CD4-positive, alpha-beta T cell treated with Interferon alpha-2 for 1 hour (primary cell): ENCODE measurements around the gene SLC4A2.

Source experiments
- DNase-seq, 2 donors: peaks; one replicate each; pipeline ENCODE4 v3.0.0-alpha.2; 2020 to 2022

The SLC4A2 gene

DNA sequence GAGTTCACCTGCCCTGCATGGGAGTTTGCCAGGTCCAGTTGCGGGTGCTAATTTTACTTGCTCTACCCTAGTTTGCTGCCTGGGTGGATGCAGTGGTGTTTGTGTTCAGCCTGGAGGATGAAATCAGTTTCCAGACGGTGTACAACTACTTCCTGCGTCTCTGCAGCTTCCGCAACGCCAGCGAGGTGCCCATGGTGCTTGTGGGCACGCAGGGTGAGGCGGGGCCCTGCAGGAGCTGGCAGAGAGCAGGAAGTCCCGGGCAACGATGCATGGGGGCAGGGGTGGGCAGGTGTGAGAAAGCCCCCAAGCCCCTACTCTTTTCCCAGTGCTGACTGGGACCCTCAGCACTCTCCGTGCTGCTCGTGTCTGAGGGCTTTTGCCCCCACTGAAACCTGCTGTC is 58.2 kb downstream of the SLC4A2 start:
- DNase-seq = peak in 1 of 2 donors; percentile 54

DNA sequence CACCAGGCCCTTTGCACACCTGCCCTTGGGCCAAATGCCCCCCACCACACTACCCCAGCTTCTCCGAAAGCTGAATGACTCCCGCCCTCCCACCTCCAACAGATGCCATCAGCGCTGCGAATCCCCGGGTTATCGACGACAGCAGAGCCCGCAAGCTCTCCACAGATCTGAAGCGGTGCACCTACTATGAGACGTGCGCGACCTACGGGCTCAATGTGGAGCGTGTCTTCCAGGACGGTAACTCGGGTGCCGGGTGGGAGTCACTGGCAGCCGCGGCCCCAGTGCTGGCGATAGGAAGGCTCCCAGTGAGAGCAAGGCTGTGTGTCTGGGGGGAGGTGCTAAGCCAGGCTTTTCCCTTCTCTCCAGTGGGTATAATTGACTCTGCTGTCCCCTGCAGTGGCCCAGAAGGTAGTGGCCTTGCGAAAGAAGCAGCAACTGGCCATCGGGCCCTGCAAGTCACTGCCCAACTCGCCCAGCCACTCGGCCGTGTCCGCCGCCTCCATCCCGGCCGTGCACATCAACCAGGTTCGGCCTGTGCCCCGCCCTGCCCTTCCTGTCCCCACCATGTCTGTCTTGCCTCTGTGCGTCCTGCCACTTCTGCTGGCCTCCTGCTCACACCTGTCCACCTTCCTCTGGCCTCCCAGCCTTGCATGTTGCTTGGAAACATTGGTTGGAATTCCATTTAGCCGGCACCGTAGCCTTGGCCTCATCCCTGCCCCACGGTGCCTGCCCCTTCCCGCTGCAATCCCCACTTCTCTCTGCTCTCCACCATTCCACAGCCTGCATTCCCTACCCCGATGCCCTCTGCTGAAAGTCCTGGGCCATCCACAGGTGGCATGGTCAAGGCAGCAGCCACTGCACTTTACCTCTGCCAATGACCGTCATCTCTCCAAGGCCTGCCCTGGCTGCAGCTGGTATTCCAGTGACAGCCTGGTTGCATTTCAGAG is 59.0 kb downstream of the SLC4A2 start:
- no peak for DNase-seq

DNA sequence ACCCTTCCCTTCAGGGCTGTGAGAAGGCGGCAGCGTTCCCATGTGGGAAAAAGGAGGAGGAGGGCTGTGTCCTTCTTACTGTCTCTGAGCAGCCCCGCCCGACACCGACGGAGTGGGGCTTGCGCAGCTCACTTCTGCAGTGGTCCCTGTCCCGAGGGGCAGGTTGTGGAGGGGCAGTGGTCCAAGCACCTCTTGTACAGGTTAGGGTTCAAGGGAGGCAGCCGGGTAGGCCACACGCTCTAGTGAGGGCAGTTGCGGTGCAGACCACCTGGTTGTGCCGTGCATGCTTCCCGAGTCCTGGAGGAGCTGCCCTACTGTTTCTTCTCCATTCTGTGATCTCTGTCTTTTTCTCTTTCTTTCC is 59.6 kb downstream of the SLC4A2 start:
- DNase-seq = no peak

DNA sequence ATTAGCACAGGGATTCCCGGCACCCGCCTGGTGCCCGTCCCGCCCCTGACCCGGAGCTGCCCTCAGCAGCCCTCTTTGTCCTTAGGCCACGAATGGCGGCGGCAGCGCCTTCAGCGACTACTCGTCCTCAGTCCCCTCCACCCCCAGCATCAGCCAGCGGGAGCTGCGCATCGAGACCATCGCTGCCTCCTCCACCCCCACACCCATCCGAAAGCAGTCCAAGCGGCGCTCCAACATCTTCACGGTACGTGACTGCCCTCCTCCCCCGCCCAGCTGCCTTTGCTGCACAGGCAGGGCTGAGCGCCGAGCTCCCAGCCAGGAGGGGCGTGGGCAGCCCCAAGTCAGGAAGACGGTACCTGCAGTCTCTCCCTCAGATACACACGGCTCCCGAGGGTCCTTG is 60.5 kb downstream of the SLC4A2 start:
- DNase-seq = no peak

DNA sequence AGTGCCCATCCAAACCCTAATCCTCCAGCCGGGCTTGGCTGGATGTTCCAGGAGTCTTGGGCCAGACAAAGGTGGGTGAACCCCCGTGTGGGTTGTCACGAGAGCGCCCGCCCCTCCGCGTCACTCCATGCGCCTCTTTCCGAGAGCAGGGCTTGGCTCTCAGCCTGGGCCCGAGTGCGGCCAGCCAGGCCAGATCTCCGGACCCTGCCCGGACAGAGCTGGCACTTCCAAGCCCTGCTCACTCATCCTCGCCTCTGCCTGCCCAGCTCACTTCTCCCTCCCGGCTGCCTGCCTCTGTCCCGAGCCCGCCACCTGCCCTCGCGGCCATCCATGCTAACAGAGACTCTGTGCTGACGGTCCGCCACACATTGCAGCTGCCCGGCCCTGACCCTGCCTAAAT is 61.5 kb downstream of the SLC4A2 start:
- no peak for DNase-seq

DNA sequence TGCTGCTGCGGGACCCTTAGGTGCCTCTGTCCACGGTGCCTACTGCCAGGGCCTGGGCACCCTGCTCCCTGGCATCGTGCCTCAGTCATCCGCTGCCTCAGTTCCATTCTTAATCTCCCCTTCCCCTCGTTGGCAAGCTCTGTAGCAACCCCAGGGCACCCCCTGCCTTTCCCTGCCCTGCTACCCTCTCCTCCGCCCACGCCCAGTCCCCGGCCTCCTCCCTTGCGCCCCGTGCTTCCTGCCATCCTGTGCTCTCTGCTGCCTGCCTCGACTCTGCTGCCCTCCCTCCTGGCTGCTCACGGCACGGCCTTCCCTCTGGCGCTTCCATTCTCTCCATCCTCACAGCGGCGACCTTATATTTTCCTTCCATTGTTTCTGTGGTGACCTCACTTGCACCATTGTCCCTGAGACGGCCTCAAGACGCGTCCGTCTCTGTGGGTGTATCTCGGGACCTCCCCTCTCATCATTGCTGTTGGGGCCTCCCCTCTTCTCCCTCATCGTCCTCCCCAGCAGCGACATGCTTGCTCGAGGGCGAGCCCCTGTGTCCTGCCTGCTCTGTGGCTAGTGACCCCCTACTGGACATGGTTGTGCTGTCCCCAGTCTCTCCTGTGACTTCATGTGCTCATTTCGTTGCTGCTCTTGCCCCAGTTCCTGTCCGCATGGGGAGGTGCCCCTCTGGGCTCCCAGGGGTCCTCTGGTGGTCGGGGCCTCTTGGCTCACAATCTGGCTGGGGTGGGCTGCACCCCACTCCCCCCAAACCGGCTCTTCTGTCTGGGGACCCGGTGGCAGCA is 62.2 kb downstream of the SLC4A2 start:
- no peak for DNase-seq

DNA sequence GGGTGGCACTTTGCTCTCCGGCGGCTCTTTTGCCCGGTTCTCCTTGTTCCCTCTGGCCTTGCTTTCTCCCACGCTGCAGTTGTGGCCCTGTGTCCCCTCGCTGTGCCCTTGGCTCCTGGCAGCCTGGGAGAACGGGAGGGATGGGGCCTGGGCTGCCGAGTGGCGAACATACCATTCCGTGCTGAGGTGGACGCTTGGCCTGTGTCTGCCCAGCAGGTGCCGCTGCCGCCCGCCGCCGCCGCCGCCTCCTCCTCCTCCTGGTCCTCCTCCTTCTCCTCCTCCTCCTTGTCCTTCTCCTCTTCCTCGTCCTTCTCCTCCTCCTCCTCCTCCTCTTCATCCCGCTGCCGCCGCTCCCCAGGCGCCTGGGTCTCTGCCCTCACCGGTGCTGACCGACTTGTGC is 62.9 kb downstream of the SLC4A2 start:
- no peak for DNase-seq

DNA sequence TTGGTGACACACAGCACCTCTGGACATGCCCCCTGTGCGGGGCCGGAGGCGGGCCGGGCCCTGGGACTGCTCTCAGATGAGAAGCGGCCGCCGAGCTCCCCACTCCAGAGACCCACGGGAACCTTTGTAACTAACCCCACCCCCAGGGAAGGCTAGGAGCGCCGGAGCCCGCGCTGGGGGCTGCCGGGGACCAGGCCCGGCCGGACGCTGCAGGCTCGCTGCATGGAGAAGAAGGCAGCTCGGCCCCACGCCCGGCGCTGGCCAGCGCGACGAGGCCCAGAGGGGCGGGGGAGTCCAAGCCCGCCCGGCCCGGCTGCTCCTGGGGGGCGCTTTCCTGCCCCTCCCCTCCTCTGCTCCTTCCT is 63.4 kb downstream of the SLC4A2 start:
- DNase-seq = no peak

DNA sequence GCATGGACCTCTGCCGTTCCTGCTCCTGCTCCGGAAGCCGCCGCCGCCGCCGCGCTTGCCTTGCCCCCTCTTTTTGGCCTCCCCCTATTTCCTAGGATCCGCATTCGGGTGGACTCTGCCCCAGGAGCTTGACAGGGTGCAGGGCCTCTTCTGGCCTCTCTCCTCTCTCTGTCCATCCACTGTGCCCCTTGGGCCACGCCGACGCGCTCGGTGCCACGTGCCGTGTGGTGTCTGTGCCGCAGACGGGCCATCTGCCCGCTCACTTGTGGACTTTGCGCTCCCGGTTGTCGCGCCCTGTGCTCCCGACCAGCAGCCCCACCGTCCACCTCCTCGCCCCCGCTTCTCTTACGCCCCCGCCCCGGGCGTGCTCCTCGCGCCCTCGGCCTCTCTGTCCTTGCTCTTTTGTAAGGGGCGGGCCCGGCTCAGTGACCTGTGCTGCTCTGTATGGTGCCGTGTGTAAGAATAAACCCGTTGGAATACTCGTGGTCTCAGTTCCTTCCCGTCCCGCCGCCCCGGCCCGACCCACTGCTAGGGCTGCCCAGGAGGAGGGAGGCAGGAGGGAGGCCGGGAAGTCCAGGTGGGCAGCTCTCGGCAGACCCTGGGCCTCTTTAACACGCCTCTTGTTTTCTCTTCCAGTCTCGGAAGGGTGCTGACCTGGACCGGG is 63.9 kb downstream of the SLC4A2 start:
- DNase-seq = no peak

DNA sequence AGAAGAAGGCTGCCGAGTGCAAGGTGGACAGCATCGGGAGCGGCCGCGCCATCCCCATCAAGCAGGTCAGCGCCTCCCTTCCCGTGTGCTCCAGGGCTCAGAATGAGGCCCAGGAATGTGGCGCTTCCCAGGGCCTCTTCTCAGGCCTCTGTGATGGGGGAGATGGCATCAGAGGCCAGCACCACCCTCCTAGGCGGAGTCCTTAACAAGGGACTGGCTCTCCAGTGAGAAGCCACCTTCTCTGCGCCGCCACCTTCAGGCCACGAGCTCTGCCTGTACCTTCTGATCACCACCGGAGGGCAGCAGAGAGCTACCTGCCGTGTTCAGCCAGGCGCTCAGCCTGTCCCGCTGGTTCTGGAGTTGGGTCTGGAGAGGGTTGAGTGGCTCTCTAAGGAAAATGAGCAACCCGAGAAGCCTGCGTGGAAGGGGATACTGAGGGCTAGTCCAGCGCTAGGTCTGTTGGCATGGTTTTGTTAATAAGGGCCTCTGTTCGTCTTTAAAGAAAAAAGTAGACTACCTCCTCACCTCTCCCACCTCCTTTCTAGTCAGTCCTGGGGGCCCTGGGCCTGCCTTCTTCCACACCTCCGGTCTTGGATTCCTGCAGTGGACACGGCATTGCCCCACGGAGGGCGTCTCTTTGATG is 64.6 kb downstream of the SLC4A2 start:
- peak; percentile 78 to 85 for DNase-seq

DNA sequence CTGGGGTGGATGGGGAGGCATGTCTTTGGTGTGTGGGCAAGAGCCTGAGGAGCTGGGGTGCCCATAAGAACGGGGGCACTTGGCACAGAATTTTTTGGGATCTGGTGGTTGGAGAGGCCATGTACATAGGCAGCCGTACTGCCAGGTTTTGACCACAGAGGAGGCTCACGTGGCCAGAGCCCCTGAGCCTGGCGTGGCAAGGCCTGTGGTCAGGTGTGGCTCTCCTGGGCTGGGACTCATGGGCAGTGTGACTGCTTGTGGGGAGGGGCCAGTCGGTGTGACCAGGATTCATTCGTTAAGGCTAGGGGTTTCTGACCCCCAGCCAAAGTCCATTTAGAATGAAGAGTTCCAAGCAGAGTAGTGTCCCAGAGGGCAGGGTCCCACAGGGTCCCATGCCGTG is 65.1 kb downstream of the SLC4A2 start:
- no peak for DNase-seq

DNA sequence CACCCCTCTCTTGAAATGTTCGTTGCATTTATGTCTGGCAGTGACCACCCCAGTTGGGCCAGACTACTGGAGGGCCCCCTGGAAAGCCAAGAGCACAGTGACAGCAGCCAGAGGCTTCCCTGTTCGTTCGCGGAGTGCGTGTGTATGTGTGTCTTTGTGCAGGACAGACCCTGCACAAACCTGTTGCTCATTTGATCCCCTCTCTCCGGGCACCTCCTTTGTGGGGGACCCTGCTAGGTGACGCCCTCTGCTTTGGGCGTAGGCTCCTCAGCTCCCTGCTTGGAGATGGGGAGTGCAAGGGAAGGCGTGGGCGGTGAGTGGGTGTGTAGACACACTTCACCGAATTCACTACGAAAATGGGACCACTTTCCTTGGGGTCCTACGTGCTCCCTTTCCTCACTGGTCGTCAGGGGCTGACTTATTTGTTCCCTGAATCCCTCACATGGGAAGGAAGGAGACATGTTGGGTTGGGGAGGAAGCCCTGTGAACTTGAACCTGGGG is 65.6 kb downstream of the SLC4A2 start:
- DNase-seq = no peak

DNA sequence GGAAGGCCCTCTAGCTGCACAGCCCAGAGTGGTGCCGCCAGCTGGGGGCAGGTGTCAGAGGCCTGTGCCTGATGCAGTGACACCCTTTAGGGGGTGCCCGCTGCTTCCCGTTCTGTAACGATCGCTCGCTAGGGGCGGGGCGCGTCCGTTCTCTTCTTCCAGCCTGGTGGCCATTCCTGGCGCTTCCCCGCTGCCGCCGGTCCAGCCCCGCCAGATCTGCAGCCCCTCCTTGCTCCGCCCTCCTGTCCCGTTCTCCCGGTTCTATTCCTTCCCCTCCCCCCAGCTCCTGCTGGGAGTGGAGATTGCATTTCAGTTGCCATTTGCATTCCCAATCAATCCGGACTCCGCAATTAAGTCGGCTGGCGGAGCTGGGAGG is 66.1 kb downstream of the SLC4A2 start:
- no peak for DNase-seq

DNA sequence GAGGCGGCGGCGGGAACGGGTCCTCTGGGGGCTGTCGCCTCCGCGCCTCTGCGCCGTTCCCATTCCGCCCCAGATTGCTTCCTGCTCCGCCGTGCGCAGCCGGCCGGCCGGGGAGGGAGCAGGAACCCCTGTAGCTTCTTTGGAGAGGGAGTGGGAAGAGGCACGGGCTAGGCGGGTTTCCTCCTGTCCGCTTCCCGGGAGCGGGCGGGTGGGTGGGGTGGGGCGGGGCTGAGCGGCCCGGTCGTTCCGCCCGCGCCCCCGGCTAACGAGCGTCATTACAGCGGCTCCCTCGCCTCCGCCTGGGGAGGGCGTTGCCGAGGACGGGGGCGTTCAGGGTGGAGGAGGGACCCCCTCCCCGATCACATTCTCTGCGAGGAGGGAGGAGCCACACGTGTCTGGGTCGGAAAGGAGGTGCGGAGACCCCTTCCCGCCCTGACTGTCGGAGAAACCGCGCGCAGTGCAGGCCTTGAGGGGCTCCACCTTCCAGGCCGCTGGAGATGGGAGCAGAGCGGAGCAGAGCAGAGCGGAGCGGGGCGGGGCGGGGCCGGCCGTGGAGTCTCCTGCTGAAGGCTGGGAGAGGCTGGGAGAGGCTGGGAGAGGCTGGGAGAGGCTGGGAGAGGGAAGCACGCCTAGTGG is 66.6 kb downstream of the SLC4A2 start:
- DNase-seq = no peak
